Nephron (organoid): Measurements from ENCODE around the gene ZGPAT.

Experiments used
- H3K27ac Mint-ChIP-seq, 3 experiments: 2 replicates each; pipeline ENCODE4 v1.8.0; 2020; ENCODE audit warnings: mixed read lengths in 3 of 3, mild to moderate bottlenecking in 2 of 3, moderate library complexity in 1 of 3
- H3K27me3 Mint-ChIP-seq: 2 replicates; pipeline ENCODE4 v1.8.0; 2021; ENCODE audit warnings: low read depth, mild to moderate bottlenecking, moderate library complexity, mixed read lengths
- H3K36me3 Mint-ChIP-seq: 2 replicates; pipeline ENCODE4 v1.8.0; 2020; ENCODE audit warnings: low read depth, mixed read lengths
- H3K4me1 Mint-ChIP-seq: 2 replicates; pipeline ENCODE4 v1.8.0; 2020; ENCODE audit warnings: mixed read lengths
- H3K4me3 Mint-ChIP-seq, 3 experiments: 2 replicates each; pipeline ENCODE4 v1.8.0; 2020; ENCODE audit warnings: mild to moderate bottlenecking in 3 of 3, mixed read lengths in 3 of 3, moderate library complexity in 2 of 3
- H3K9me3 Mint-ChIP-seq: 2 replicates; pipeline ENCODE4 v1.8.0; 2020; ENCODE audit warnings: mixed read lengths
- CTCF ChIP-seq, 3 experiments: fragments of 200-600 bp; sonication (generic); IDR thresholded peaks; one replicate each; pipeline ENCODE4 v1.5.0; 2021; ENCODE audit warnings: antibody characterized with exemption in 3 of 3; ENCODE audit not compliant: unreplicated experiment in 3 of 3

ZGPAT gene

GRCh38 chr20:63708301-63709148, 686 bp downstream of the ZGPAT start:
- Mint-ChIP-seq H3K27ac (no peak overlapping the region), H3K27me3 (no peaks in the 10 kb centered on the region), H3K36me3 (peaks cover 54% of the 10 kb centered on the region), H3K9me3 (peaks cover 7% of the 10 kb centered on the region), H3K4me3 (peak overlapping the region; percentile 78 to 85 (median 79)), H3K4me1 (peaks cover 15% of the 10 kb centered on the region)
- no peak for TF ChIP-seq CTCF (IDR thresholded peaks at IDR 0.05; ENCODE audit: unreplicated experiment in 3 of 3)

- H3K36me3 Mint-ChIP-seq, result peaks cover 61% of the 10 kb centered on the region
- no peaks in the 10 kb centered on the region for H3K27me3 Mint-ChIP-seq
- TF ChIP-seq CTCF (IDR thresholded peaks at IDR 0.05; ENCODE audit: unreplicated experiment in 3 of 3), result no peak
- no peak overlapping the region for H3K27ac Mint-ChIP-seq
- peak overlapping the region; percentile 78 to 85 (median 79) for H3K4me3 Mint-ChIP-seq
- peaks cover 15% of the 10 kb centered on the region for H3K4me1 Mint-ChIP-seq
- H3K9me3 Mint-ChIP-seq, result peaks cover 9% of the 10 kb centered on the region
Measured at GRCh38 chr20:63709149-63709527, 1.3 kb downstream of the ZGPAT start.

GRCh38 chr20:63711085-63711645, 3.3 kb downstream of the ZGPAT start:
- Mint-ChIP-seq H3K27ac (no peak overlapping the region), H3K4me1 (peaks cover 15% of the 10 kb centered on the region), H3K4me3 (peak overlapping the region; percentile 75 to 91 (median 88)), H3K27me3 (no peaks in the 10 kb centered on the region), H3K36me3 (peaks cover 71% of the 10 kb centered on the region), H3K9me3 (peaks cover 21% of the 10 kb centered on the region)
- TF ChIP-seq CTCF (IDR thresholded peaks at IDR 0.05; ENCODE audit: unreplicated experiment in 3 of 3), result no peak

- Mint-ChIP-seq H3K36me3 (peaks cover 75% of the 10 kb centered on the region), H3K27me3 (no peaks in the 10 kb centered on the region), H3K4me1 (peaks cover 10% of the 10 kb centered on the region), H3K9me3 (peaks cover 28% of the 10 kb centered on the region), H3K4me3 (peak overlapping the region; percentile 21 to 61 (median 24)), H3K27ac (no peak overlapping the region)
- no peak for TF ChIP-seq CTCF (IDR thresholded peaks at IDR 0.05; ENCODE audit: unreplicated experiment in 3 of 3)
Measured at GRCh38 chr20:63712191-63712590, 4.4 kb downstream of the ZGPAT start.

- Mint-ChIP-seq H3K4me3 (no peak overlapping the region), H3K27ac (no peak overlapping the region), H3K36me3 (peaks cover 96% of the 10 kb centered on the region), H3K4me1 (peaks cover 5% of the 10 kb centered on the region), H3K9me3 (peaks cover 41% of the 10 kb centered on the region), H3K27me3 (no peaks in the 10 kb centered on the region)
- TF ChIP-seq CTCF (IDR thresholded peaks at IDR 0.05; ENCODE audit: unreplicated experiment in 3 of 3), result no peak
Measured at GRCh38 chr20:63714858-63715257, 7.0 kb downstream of the ZGPAT start.
